HepG2 (cell line): ENCODE results near the gene CSNK1A1. TPM values are rescaled to one million over a fixed set of nuclear protein-coding genes. Genes with fewer than 3 reads are reported as not detected.

ENCODE experiments used
- CCAR2 ChIP-seq: fragments of 200-400 bp; formaldehyde crosslinking; optimal IDR thresholded peaks from 2 replicates; pipeline ENCODE3; 2018; ENCODE audit warnings: low read depth, mild to moderate bottlenecking, low read length, moderate library complexity
- HNRNPUL1 ChIP-seq: fragments of 200-400 bp; formaldehyde crosslinking; IDR thresholded peaks from 2 replicates; pipeline ENCODE4 v1.6.1; 2017; ENCODE audit warnings: low read depth, mild to moderate bottlenecking, low read length, moderate library complexity
- KIAA2018 ChIP-seq: sonication (generic); formaldehyde crosslinking; IDR thresholded peaks from 2 replicates; pipeline ENCODE4 v1.5.0; 2020; ENCODE audit warnings: mild to moderate bottlenecking, missing genetic modification reagents, borderline replicate concordance
- MTF1 ChIP-seq: sonication (generic); formaldehyde crosslinking; IDR thresholded peaks from 2 replicates; pipeline ENCODE4 v1.5.0; 2020; ENCODE audit warnings: missing genetic modification reagents
- MXD3 ChIP-seq: IDR thresholded peaks from 2 replicates; pipeline ENCODE4 v1.6.1; 2016; ENCODE audit warnings: mild to moderate bottlenecking, missing biosample characterization, missing genetic modification reagents
- ZBTB38 ChIP-seq: sonication (generic); formaldehyde crosslinking; IDR thresholded peaks from 2 replicates; pipeline ENCODE4 v1.5.1; 2020; ENCODE audit warnings: mild to moderate bottlenecking, missing genetic modification reagents
- ZFY ChIP-seq: sonication (generic); formaldehyde crosslinking; IDR thresholded peaks from 2 replicates; pipeline ENCODE4 v1.4.0; 2020; ENCODE audit warnings: missing genetic modification reagents
- ZIK1 ChIP-seq: sonication (generic); formaldehyde crosslinking; IDR thresholded peaks from 2 replicates; pipeline ENCODE4 v1.5.0; 2020; ENCODE audit warnings: mild to moderate bottlenecking, low read depth, missing genetic modification reagents, borderline replicate concordance
- ZNF143 ChIP-seq: sonication (generic); formaldehyde crosslinking; IDR thresholded peaks from 2 replicates; pipeline ENCODE4 v1.4.0; 2020; ENCODE audit warnings: missing genetic modification reagents
- ZNF256 ChIP-seq: sonication (generic); formaldehyde crosslinking; conservative IDR thresholded peaks from 2 replicates; pipeline ENCODE4 v1.4.0; 2020; ENCODE audit warnings: missing genetic modification reagents
- ZNF335 ChIP-seq: sonication (generic); formaldehyde crosslinking; IDR thresholded peaks from 2 replicates; pipeline ENCODE4 v1.4.0; 2020; ENCODE audit warnings: missing genetic modification reagents
- ZNF362 ChIP-seq: sonication (generic); formaldehyde crosslinking; IDR thresholded peaks from 2 replicates; pipeline ENCODE4 v1.4.0; 2020; ENCODE audit warnings: missing genetic modification reagents, mild to moderate bottlenecking, borderline replicate concordance
- ZNF549 ChIP-seq: sonication (generic); formaldehyde crosslinking; IDR thresholded peaks from 2 replicates; pipeline ENCODE4 v1.5.0; 2020; ENCODE audit warnings: missing genetic modification reagents
- ZNF747 ChIP-seq: sonication (generic); formaldehyde crosslinking; IDR thresholded peaks from 2 replicates; pipeline ENCODE4 v1.8.1; 2023; ENCODE audit warnings: missing genetic modification reagents, mild to moderate bottlenecking, borderline replicate concordance
- ZNF782 ChIP-seq: sonication (generic); formaldehyde crosslinking; IDR thresholded peaks from 2 replicates; pipeline ENCODE4 v1.4.0; 2020; ENCODE audit warnings: missing genetic modification reagents, mild to moderate bottlenecking, borderline replicate concordance
- ZNF839 ChIP-seq: sonication (generic); formaldehyde crosslinking; IDR thresholded peaks from 2 replicates; pipeline ENCODE4 v1.4.0; 2020; ENCODE audit warnings: missing genetic modification reagents, mild to moderate bottlenecking, borderline replicate concordance
- ZXDC ChIP-seq: sonication (generic); formaldehyde crosslinking; IDR thresholded peaks from 2 replicates; pipeline ENCODE4 v1.5.0; 2020; ENCODE audit warnings: mild to moderate bottlenecking, missing genetic modification reagents
- polyA plus RNA-seq, 8 experiments: library from polyadenylated mRNA; depleted of rRNA in 3 of 8; stranded (reverse) in 7 of 8; unstranded in 1 of 8; fragments of >200 nt; fragmentation: Illumina TruSeq in 4 of 8; extraction: Trizol in 4 of 8; gene quantifications; 2 replicates each; pipeline versions ENCODE4 v1.2.1 to v1.2.3, GENCODE V29; 2011 to 2016; ENCODE audit warnings: low read depth in 4 of 8, missing spikeins in 1 of 8, mixed read lengths in 1 of 8; ENCODE audit not compliant: insufficient read depth in 1 of 8
- total RNA-seq, 5 experiments: library from RNA; depleted of rRNA; stranded (reverse); fragments of >200 nt; fragmentation: Illumina TruSeq; extraction: Trizol; gene quantifications; 2 replicates each; pipeline ENCODE4 v1.2.3, GENCODE V29; 2016; ENCODE audit warnings: low read depth in 1 of 5

Gene CSNK1A1
- total and polyA plus RNA-seq, 2 of the 13 experiments (the other 11 are each of a cell fraction or from before 2014, with no cell fraction given) = 89.0 to 149 TPM

GRCh38 chr5:149551227-149552037, at the start of gene CSNK1A1 (continued):
- no peak; the same call in 1 of the 2 replicates for TF ChIP-seq KIAA2018 (CRISPR knock-in tag)
- TF ChIP-seq ZNF747 (CRISPR knock-in tag) = peak; percentile 87
- peak; percentile 90 for TF ChIP-seq ZFY (CRISPR knock-in tag)
- no peak for TF ChIP-seq CCAR2
- no peak for TF ChIP-seq ZNF549 (CRISPR knock-in tag)
- no peak for TF ChIP-seq ZNF362 (CRISPR knock-in tag)
- peak; percentile 60; the same call in 1 of the 2 replicates for TF ChIP-seq HNRNPUL1
- no peak for TF ChIP-seq ZXDC (CRISPR knock-in tag)
- TF ChIP-seq ZNF256 = no peak
- TF ChIP-seq ZNF335 (CRISPR knock-in tag) = peak; percentile 64; the same call in 1 of the 2 replicates
- no peak for TF ChIP-seq MTF1
- no peak for TF ChIP-seq ZNF839 (CRISPR knock-in tag)
- TF ChIP-seq ZIK1 (CRISPR knock-in tag) = peak; percentile 13; the same call in 1 of the 2 replicates
- peak; percentile 83 for TF ChIP-seq MXD3 (CRISPR knock-in tag)
- TF ChIP-seq ZNF143 (CRISPR knock-in tag) = peak; percentile 91
- TF ChIP-seq ZBTB38 (CRISPR knock-in tag) = peak; percentile 75
- no peak for TF ChIP-seq ZNF782
